ENCODE measurements around the gene EPS15. TPM values are rescaled to one million over a fixed set of nuclear protein-coding genes. Genes with fewer than 3 reads are reported as not detected.
A peak's percentile ranks its signal among the peaks of the same experiment; 100 is the strongest.

EPS15 gene
- total RNA-seq, 1 donor, result 108 TPM

GRCh38 chr1:51555866-51556619 is 37.0 kb upstream of the EPS15 start:
- TF ChIP-seq, protein P1, sequence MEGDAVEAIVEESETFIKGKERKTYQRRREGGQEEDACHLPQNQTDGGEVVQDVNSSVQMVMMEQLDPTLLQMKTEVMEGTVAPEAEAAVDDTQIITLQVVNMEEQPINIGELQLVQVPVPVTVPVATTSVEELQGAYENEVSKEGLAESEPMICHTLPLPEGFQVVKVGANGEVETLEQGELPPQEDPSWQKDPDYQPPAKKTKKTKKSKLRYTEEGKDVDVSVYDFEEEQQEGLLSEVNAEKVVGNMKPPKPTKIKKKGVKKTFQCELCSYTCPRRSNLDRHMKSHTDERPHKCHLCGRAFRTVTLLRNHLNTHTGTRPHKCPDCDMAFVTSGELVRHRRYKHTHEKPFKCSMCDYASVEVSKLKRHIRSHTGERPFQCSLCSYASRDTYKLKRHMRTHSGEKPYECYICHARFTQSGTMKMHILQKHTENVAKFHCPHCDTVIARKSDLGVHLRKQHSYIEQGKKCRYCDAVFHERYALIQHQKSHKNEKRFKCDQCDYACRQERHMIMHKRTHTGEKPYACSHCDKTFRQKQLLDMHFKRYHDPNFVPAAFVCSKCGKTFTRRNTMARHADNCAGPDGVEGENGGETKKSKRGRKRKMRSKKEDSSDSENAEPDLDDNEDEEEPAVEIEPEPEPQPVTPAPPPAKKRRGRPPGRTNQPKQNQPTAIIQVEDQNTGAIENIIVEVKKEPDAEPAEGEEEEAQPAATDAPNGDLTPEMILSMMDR (IDR thresholded peaks at IDR 0.05; ENCODE audit: insufficient read depth, low read length), result no peak
- DNase-seq (ENCODE audit: low read depth), result peak; percentile 39

GRCh38 chr1:51553911-51554310 is 34.8 kb upstream of the EPS15 start:
- DNase-seq (ENCODE audit: low read depth), result no peak
- no peak overlapping the region for H3K4me3 ChIP-seq (ENCODE audit: low read depth, low read length)
- TF ChIP-seq, protein P1 (IDR thresholded peaks at IDR 0.05; ENCODE audit: insufficient read depth, low read length), result no peak

More at GRCh38 chr1:51555866-51556619, 37.0 kb upstream of the EPS15 start:
- no peak overlapping the region for H3K4me3 ChIP-seq (ENCODE audit: low read depth, low read length)

GRCh38 chr1:51552929-51553807 is 34.1 kb upstream of the EPS15 start:
- no peak for DNase-seq (ENCODE audit: low read depth)
- TF ChIP-seq, protein P1 (IDR thresholded peaks at IDR 0.05; ENCODE audit: insufficient read depth, low read length), result no peak
- no peak overlapping the region for H3K4me3 ChIP-seq (ENCODE audit: low read depth, low read length)

GRCh38 chr1:51551848-51552296 is 32.8 kb upstream of the EPS15 start:
- DNase-seq (ENCODE audit: low read depth), result no peak
- no peak overlapping the region for H3K4me3 ChIP-seq (ENCODE audit: low read depth, low read length)
- TF ChIP-seq, protein P1 (IDR thresholded peaks at IDR 0.05; ENCODE audit: insufficient read depth, low read length), result no peak

- TF ChIP-seq, protein P1 (IDR thresholded peaks at IDR 0.05; ENCODE audit: insufficient read depth, low read length), result no peak
- DNase-seq (ENCODE audit: low read depth), result no peak
- no peak overlapping the region for H3K4me3 ChIP-seq (ENCODE audit: low read depth, low read length)
Measured at GRCh38 chr1:51551081-51551480, 32.0 kb upstream of the EPS15 start.

DNA sequence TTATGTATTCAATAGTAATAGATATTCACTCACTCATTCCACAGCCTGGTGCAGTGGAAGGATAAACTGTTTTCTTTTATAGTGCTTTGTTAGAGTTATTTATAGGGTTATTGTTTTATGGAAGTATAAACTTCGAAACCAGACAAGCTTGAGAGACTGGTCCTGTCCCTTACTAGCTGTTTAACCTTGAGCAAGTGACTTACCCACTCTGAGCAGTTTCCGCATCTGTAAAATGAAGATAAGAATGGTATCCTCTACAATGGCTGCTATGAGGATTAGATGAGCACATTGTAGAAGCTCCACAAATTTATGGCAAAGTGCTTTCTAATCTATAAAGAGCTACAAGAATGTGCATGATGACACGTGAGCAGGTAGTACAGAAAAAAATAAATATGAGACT is 30.8 kb upstream of the EPS15 start:
- TF ChIP-seq, protein P1 (IDR thresholded peaks at IDR 0.05; ENCODE audit: insufficient read depth, low read length), result no peak
- no peak for DNase-seq (ENCODE audit: low read depth)
- H3K4me3 ChIP-seq (ENCODE audit: low read depth, low read length), result no peak overlapping the region

Data from fibroblast of the aortic adventitia (primary cell).